Measurements from ENCODE around the gene USO1. TPM values are rescaled to one million over a fixed set of nuclear protein-coding genes. Genes with fewer than 3 reads are reported as not detected.

The USO1 gene
- total RNA-seq, 3 donors from 2014 or later, result 44.3 to 65.8 (median 55.9) TPM

DNA sequence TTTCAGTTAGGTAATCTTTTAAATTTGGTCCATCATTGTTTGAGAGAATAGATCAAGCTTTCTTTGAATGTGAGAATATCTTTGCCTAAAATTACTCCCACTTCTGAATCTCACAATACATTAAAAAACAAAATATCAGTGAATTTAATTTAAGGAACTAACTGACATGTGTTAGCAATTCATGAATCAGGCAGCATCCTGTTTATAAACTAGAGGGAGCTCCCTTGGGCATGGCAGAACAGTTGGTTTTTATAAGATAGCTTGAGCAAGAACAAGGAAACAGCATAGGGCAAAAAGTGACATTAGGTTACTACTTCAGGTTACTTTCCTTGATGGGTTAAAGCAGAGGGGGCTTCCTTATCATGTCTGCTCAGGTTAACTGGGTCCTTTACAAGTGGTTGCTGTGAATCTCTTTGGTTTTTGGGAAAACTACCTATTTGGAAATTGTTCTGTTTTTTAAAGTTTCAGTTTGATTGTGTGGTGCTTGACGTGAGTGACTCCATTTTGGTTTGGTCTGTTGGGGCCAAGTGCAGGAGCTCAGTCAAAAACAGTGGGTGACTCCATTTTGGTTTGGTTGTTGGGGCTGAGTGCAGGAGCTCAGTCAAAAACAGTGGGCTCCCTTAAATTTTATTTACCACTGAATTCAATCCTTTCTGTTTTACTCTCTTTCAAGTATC, 109.9 kb downstream of the USO1 start:
- intact Hi-C loops (cut with DNase I, micrococcal nuclease), result no loop called here
- no peak overlapping the region for H3K4me3 ChIP-seq
- H3K9me3 ChIP-seq, result no peaks in the 10 kb centered on the region
- DNase-seq, result no peak
- no peak for ATAC-seq
- TF ChIP-seq, protein P1, sequence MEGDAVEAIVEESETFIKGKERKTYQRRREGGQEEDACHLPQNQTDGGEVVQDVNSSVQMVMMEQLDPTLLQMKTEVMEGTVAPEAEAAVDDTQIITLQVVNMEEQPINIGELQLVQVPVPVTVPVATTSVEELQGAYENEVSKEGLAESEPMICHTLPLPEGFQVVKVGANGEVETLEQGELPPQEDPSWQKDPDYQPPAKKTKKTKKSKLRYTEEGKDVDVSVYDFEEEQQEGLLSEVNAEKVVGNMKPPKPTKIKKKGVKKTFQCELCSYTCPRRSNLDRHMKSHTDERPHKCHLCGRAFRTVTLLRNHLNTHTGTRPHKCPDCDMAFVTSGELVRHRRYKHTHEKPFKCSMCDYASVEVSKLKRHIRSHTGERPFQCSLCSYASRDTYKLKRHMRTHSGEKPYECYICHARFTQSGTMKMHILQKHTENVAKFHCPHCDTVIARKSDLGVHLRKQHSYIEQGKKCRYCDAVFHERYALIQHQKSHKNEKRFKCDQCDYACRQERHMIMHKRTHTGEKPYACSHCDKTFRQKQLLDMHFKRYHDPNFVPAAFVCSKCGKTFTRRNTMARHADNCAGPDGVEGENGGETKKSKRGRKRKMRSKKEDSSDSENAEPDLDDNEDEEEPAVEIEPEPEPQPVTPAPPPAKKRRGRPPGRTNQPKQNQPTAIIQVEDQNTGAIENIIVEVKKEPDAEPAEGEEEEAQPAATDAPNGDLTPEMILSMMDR (IDR thresholded peaks at IDR 0.05), result no peak
- H3K4me1 ChIP-seq (ENCODE audit: low read depth), result no peaks in the 10 kb centered on the region
- no peaks in the 10 kb centered on the region for H3K36me3 ChIP-seq (ENCODE audit: low read depth)

DNA sequence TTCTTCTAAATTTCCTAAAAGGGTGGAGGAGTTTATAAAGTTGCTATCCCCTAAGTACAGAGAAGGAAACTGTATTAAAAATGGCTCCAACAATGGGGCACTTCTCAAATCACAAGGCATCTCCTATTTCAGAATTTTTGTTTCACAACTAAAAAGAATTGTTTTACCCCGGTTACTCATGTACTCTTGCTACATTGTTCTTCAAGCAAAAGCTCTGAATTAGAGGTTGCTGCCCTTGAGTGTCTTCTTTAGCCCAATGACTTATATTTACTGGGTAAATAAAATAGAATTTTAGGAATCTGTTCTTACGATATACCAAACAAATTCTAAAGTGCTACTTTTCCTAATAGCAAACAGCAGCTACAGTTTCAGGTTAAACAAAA, 110.4 kb downstream of the USO1 start:
- H3K4me3 ChIP-seq, result no peak overlapping the region
- TF ChIP-seq, protein P1 (IDR thresholded peaks at IDR 0.05), result no peak
- H3K9me3 ChIP-seq, result no peaks in the 10 kb centered on the region
- no peaks in the 10 kb centered on the region for H3K36me3 ChIP-seq (ENCODE audit: low read depth)
- ATAC-seq (no peak), DNase-seq (no peak)
- intact Hi-C loops (cut with DNase I, micrococcal nuclease), result no loop called here
- H3K4me1 ChIP-seq (ENCODE audit: low read depth), result no peaks in the 10 kb centered on the region

DNA sequence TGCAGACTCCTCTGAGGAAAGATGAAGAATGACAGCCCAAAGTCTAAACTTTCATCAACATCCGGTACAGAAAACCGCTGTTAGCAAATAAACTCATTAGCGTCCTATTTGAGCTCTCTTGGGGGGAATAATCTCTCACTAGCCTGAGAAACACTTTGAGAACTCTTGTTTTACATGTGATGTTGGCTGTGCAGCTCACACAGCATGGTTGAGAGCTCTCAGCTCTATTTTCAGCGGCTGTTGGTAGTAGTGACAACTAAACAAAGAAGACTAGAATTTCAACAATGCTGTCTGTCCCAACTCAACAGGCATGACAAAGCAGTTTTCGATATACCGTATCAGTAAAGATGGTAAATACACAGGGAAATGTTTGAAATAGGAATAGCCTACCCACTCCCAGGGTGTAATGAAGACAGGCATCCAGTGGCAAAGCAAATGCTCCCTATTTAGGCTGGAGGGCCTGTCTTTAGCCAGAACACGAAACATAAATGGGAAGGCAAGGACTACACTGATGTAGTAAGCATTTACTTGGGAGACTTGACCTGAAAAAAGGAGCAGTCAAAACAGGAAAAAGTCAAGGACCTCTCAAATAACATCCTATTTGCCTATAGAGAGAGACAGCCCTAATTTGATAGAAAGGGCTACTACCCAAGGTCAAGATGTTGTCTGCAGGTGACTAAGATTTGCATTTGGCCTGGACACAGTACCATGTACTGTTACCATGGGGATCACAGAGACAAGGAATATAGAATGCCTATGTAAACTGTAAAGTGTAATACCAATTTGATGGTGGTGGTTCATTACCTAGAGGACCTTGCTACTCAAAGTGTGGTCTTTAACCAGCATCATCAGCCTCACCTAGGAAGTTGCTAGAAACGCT, 117.5 kb downstream of the USO1 start:
- DNase-seq (no peak), ATAC-seq (no peak)
- TF ChIP-seq, protein P1 (IDR thresholded peaks at IDR 0.05), result no peak
- H3K4me3 ChIP-seq, result no peak overlapping the region
- no peaks in the 10 kb centered on the region for H3K36me3 ChIP-seq (ENCODE audit: low read depth)
- intact Hi-C loops (cut with DNase I, micrococcal nuclease), result no loop called here
- H3K9me3 ChIP-seq, result no peaks in the 10 kb centered on the region
- H3K4me1 ChIP-seq (ENCODE audit: low read depth), result no peaks in the 10 kb centered on the region

DNA sequence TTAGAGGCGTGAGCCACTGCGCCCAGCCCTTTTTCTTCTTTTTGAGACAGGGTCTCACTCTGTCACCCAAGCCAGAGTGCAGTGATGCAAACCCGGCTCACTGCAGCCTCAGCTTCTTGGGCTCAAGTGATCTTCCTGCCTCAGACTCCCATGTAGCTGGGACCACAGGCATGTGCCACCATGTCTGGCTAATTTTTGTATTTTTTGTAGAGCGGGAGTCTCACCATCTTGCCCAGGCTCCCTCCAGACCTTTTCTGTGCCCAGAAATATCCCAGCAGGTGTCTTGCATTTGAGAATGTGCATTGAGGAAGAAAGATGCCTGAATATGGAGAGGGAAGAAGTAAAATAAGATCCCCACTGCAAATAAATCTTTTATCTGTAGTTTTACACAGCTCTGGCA, 119.2 kb downstream of the USO1 start:
- DNase-seq (no peak), ATAC-seq (no peak)
- H3K4me1 ChIP-seq (ENCODE audit: low read depth), result no peaks in the 10 kb centered on the region
- no peak overlapping the region for H3K4me3 ChIP-seq
- H3K36me3 ChIP-seq (ENCODE audit: low read depth), result no peaks in the 10 kb centered on the region
- intact Hi-C loops (cut with DNase I, micrococcal nuclease), result no loop called here
- TF ChIP-seq, protein P1 (IDR thresholded peaks at IDR 0.05), result no peak
- no peaks in the 10 kb centered on the region for H3K9me3 ChIP-seq

DNA sequence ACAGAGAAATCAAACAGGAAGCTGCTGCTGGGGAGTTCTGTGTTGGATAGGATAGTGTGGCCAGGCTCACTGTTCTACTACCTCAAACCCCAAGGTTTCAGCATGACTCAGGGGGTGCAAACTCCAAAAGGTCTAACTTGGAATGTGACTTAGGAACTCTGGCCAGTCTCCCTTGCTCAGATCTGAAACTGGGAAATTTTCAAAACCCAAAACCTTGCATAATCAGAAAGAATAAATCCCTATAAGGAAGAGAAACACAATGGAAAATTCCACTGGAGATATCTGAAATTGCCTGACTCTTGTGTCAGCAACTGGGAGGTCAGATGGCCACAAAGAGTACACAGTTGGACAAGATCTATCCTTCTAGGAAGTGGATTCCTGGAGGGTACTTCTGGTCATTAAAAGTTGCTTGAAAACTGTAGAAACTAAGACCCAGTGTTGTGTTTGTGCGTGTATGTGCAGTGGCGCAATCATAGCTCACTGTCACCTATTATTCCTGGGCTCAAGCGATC, 119.8 kb downstream of the USO1 start:
- no peak overlapping the region for H3K4me3 ChIP-seq
- intact Hi-C loops (cut with DNase I, micrococcal nuclease), result no loop called here
- peak; percentile 50 for ATAC-seq
- TF ChIP-seq, protein P1 (IDR thresholded peaks at IDR 0.05), result no peak
- no peak for DNase-seq
- H3K36me3 ChIP-seq (ENCODE audit: low read depth), result no peaks in the 10 kb centered on the region
- no peaks in the 10 kb centered on the region for H3K4me1 ChIP-seq (ENCODE audit: low read depth)
- no peaks in the 10 kb centered on the region for H3K9me3 ChIP-seq
